Upper lobe of left lung (tissue), 4 donors: ENCODE results near the gene YAE1.

Source experiments
- CTCF ChIP-seq, 6 experiments: fragments of 450-650 bp in 4 of 6; fragments of 200-600 bp in 2 of 6; sonication (generic) in 2 of 6; IDR thresholded peaks; one replicate each; pipeline ENCODE4 v1.5.1; 2016 to 2019; ENCODE audit warnings: antibody characterized with exemption in 6 of 6
- POLR2A ChIP-seq, 4 donors: fragments of 450-650 bp; IDR thresholded peaks; one replicate each; pipeline ENCODE4 v1.5.1; 2016 to 2017; ENCODE audit warnings: antibody characterized with exemption in 4 of 4, mild to moderate bottlenecking in 2 of 4

DNA sequence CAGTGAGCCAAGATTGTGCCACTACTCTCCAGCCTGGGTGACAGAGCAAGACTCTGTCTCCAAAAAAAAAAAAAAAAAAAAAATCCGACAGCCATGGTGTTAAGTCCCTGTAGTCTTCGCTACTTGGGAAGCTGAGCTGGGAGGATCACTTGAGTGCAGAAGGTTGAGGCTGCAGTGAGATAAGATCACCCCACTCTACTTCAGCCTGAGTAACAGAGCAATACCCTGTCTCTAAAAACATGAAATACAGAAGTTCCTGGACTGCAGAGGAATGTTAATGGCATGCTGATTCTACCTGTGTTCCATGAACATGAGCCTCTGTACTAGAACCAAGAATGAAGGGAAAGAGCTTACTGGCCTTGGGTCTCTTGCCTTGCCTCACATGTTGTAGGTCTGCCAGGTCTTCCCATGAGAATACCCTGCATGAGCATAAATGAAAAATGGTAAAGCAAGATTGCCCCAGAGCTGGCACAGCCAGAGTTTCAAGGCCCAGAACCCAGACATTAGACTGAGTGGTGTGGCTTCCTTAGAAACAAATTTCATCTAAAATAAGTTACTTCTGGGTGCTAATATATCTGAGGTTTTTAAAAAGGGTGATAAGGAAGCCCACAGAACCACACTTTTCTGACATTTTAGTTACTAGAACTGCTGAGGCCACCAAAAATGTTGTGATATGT, 8.6 kb downstream of the YAE1 start:
- TF ChIP-seq CTCF (IDR thresholded peaks at IDR 0.05) (no peak), POLR2A (IDR thresholded peaks at IDR 0.05) (no peak)
